ENCODE measurements around the gene CYB5B.

Gene CYB5B

GRCh38 chr16:69448470-69449193, 24.2 kb downstream of the CYB5B start:
- DNase-seq, result no peak

- no peak for DNase-seq
Measured at GRCh38 chr16:69451166-69451565, 26.7 kb downstream of the CYB5B start.

- no peak for DNase-seq
Measured at GRCh38 chr16:69453936-69454335, 29.5 kb downstream of the CYB5B start.

- no peak for DNase-seq
Measured at GRCh38 chr16:69463876-69464275, 39.5 kb downstream of the CYB5B start.

- no peak for DNase-seq
Measured at GRCh38 chr16:69465083-69465721, 40.8 kb downstream of the CYB5B start.

- DNase-seq, result no peak
Measured at GRCh38 chr16:69465881-69466280, 41.5 kb downstream of the CYB5B start.

- DNase-seq, result no peak
Measured at GRCh38 chr16:69466547-69466946, 42.1 kb downstream of the CYB5B start.

GRCh38 chr16:69467080-69467479, 42.7 kb downstream of the CYB5B start:
- no peak for DNase-seq

GRCh38 chr16:69467531-69468204, 43.2 kb downstream of the CYB5B start:
- no peak for DNase-seq

GRCh38 chr16:69469807-69470561, 45.6 kb downstream of the CYB5B start:
- DNase-seq, result no peak

- no peak for DNase-seq
Measured at GRCh38 chr16:69471121-69471520, 46.7 kb downstream of the CYB5B start.

- DNase-seq, result no peak
Measured at GRCh38 chr16:69474408-69474807, 50.0 kb downstream of the CYB5B start.

GRCh38 chr16:69476920-69477443, 52.6 kb downstream of the CYB5B start:
- no peak for DNase-seq

GRCh38 chr16:69477546-69477945, 53.1 kb downstream of the CYB5B start:
- DNase-seq, result no peak

- DNase-seq, result no peak
Measured at GRCh38 chr16:69478685-69479084, 54.3 kb downstream of the CYB5B start.

- no peak for DNase-seq
Measured at GRCh38 chr16:69479775-69480174, 55.4 kb downstream of the CYB5B start.

GRCh38 chr16:69481901-69482341, 57.5 kb downstream of the CYB5B start:
- DNase-seq, result no peak

GRCh38 chr16:69482410-69482991, 58.1 kb downstream of the CYB5B start:
- DNase-seq, result no peak

GRCh38 chr16:69483611-69484010, 59.2 kb downstream of the CYB5B start:
- DNase-seq, result no peak

- DNase-seq, result no peak
Measured at GRCh38 chr16:69485361-69485760, 60.9 kb downstream of the CYB5B start.

- DNase-seq, result no peak
Measured at GRCh38 chr16:69485816-69486215, 61.4 kb downstream of the CYB5B start.

- no peak for DNase-seq
Measured at GRCh38 chr16:69486272-69486671, 61.9 kb downstream of the CYB5B start.

GRCh38 chr16:69486724-69487123, 62.3 kb downstream of the CYB5B start:
- no peak for DNase-seq
